Bronchus fibroblast of lung (primary cell): ENCODE data around the gene SYNGR3. TPM values are rescaled to one million over a fixed set of nuclear protein-coding genes. Genes with fewer than 3 reads are reported as not detected.

Experiments
- total RNA-seq: library from RNA; depleted of rRNA; stranded (reverse); fragments of >200 nt; gene quantifications from 2 replicates; pipeline ENCODE4 v1.2.3, GENCODE V29; 2015

SYNGR3 gene
- total RNA-seq, result 4.2 and 8.4 TPM in 2 replicates

GRCh38 chr16:1989209-1990100 lies at the start of gene SYNGR3:
Gene SYNGR3 (plus strand): TSS chr16:1989970. CDS start chr16:1990103, 133 bp downstream.

GRCh38 chr16:1942810-1943726 lies 46.7 kb upstream of the SYNGR3 start, which contains the start of gene MSRB1:
Gene MSRB1 (minus strand): TSS chr16:1943199. CDS start chr16:1943156, 43 bp downstream.

GRCh38 chr16:1959269-1960039 lies 30.3 kb upstream of the SYNGR3 start, which contains the start of gene NDUFB10:
Gene NDUFB10 (plus strand): TSS chr16:1959538. CDS start chr16:1959625, 87 bp downstream.

GRCh38 chr16:1964506-1965395 lies 25.0 kb upstream of the SYNGR3 start, which contains the start of gene RPS2:
Gene RPS2 (minus strand): TSS chr16:1964826. CDS start chr16:1964625, 201 bp downstream.

GRCh38 chr16:1966460-1966859 lies 23.3 kb upstream of the SYNGR3 start, which contains the start of gene RNF151:
Gene RNF151 (plus strand): TSS chr16:1966856. CDS start chr16:1966882, 26 bp downstream.

GRCh38 chr16:1971796-1972489 lies 17.8 kb upstream of the SYNGR3 start, which contains the start of gene TBL3:
Gene TBL3 (plus strand): TSS chr16:1972053. CDS start chr16:1972165, 112 bp downstream.

GRCh38 chr16:1981398-1981836 lies 8.4 kb upstream of the SYNGR3 start, which contains the start of gene NOXO1:
Gene NOXO1 (minus strand): TSS chr16:1981469. CDS start chr16:1981179, 290 bp downstream.

GRCh38 chr16:1983544-1984346 lies 6.0 kb upstream of the SYNGR3 start, which contains the start of gene GFER:
Gene GFER (plus strand): TSS chr16:1984193. CDS start chr16:1984219, 26 bp downstream.

GRCh38 chr16:2009791-2010510 lies 20.2 kb downstream of the SYNGR3 start, which contains the start of gene ZNF598:
Gene ZNF598 (minus strand): TSS chr16:2009821.

GRCh38 chr16:2019518-2019920 lies 29.7 kb downstream of the SYNGR3 start, which contains the start of gene NPW:
Gene NPW (plus strand): TSS chr16:2019785.

GRCh38 chr16:2026461-2027023 lies 36.8 kb downstream of the SYNGR3 start, which contains the start of gene NHERF2:
Gene NHERF2 (plus strand): TSS chr16:2026902. CDS start chr16:2027006, 104 bp downstream.

Other genes with a start within 250 kb of the SYNGR3 start
- gene NME3, start 218.4 kb upstream of the SYNGR3 start, total RNA-seq, result 73.6 and 90.8 TPM in 2 replicates
- gene EME2, start 217.2 kb upstream of the SYNGR3 start, total RNA-seq, result 2.4 and 2.5 TPM in 2 replicates
- gene MRPS34, start 216.8 kb upstream of the SYNGR3 start, total RNA-seq, result 155 TPM in 2 replicates
- gene SPSB3, start 207.4 kb upstream of the SYNGR3 start, total RNA-seq, result 31.8 and 35.5 TPM in 2 replicates
- 111 and 116 TPM in 2 replicates for gene NUBP2, start 207.0 kb upstream of the SYNGR3 start, total RNA-seq
- 0.30 TPM in 1 of 2 replicates, not detected in the other for gene IGFALS, start 196.3 kb upstream of the SYNGR3 start, total RNA-seq
- 62.4 and 71.3 TPM in 2 replicates for gene HAGH, start 163.1 kb upstream of the SYNGR3 start, total RNA-seq
- 33.6 and 52.6 TPM in 2 replicates for gene FAHD1, start 162.8 kb upstream of the SYNGR3 start, total RNA-seq
- gene MEIOB, start 117.8 kb upstream of the SYNGR3 start, total RNA-seq, result 0.30 TPM in 1 of 2 replicates, not detected in the other
- not detected in 2 replicates for gene HS3ST6, start 71.6 kb upstream of the SYNGR3 start, total RNA-seq
- gene MSRB1, start 46.8 kb upstream of the SYNGR3 start, total RNA-seq, result 9.8 and 12.0 TPM in 2 replicates
- gene RPL3L, start 35.3 kb upstream of the SYNGR3 start, total RNA-seq, result not detected in 2 replicates
- 323 and 367 TPM in 2 replicates for gene NDUFB10, start 30.4 kb upstream of the SYNGR3 start, total RNA-seq
- gene RPS2, start 25.1 kb upstream of the SYNGR3 start, total RNA-seq, result 4,271 and 4,630 TPM in 2 replicates
- gene RNF151, start 23.1 kb upstream of the SYNGR3 start, total RNA-seq, result not detected in 2 replicates
- 94.1 and 97.0 TPM in 2 replicates for gene TBL3, start 17.9 kb upstream of the SYNGR3 start, total RNA-seq
- gene NOXO1, start 8.5 kb upstream of the SYNGR3 start, total RNA-seq, result not detected in 2 replicates
- 21.1 and 43.7 TPM in 2 replicates for gene GFER, start 5.8 kb upstream of the SYNGR3 start, total RNA-seq
- 44.0 and 45.6 TPM in 2 replicates for gene ZNF598, start 19.9 kb downstream of the SYNGR3 start, total RNA-seq
- gene NPW, start 29.8 kb downstream of the SYNGR3 start, total RNA-seq, result 1.6 and 1.8 TPM in 2 replicates
- 47.4 and 58.7 TPM in 2 replicates for gene NHERF2, start 36.9 kb downstream of the SYNGR3 start, total RNA-seq
- gene NTHL1, start 57.9 kb downstream of the SYNGR3 start, total RNA-seq, result 49.2 and 53.0 TPM in 2 replicates
- gene TSC2, start 58.0 kb downstream of the SYNGR3 start, total RNA-seq, result 36.0 and 55.9 TPM in 2 replicates
- 74.8 and 88.1 TPM in 2 replicates for gene PKD1, start 145.9 kb downstream of the SYNGR3 start, total RNA-seq
- 1.5 and 3.3 TPM in 2 replicates for gene RAB26, start 158.7 kb downstream of the SYNGR3 start, total RNA-seq
- gene TRAF7, start 165.8 kb downstream of the SYNGR3 start, total RNA-seq, result 54.0 and 62.0 TPM in 2 replicates
- gene CASKIN1, start 206.6 kb downstream of the SYNGR3 start, total RNA-seq, result under 0.01 TPM in 1 of 2 replicates, not detected in the other
- gene MLST8, start 215.5 kb downstream of the SYNGR3 start, total RNA-seq, result 80.4 and 86.6 TPM in 2 replicates
- 1.3 and 2.7 TPM in 2 replicates for gene BRICD5, start 220.9 kb downstream of the SYNGR3 start, total RNA-seq
- 24.5 and 27.1 TPM in 2 replicates for gene PGP, start 224.9 kb downstream of the SYNGR3 start, total RNA-seq
- 22.9 and 25.2 TPM in 2 replicates for gene E4F1, start 233.6 kb downstream of the SYNGR3 start, total RNA-seq
- 0.15 and 1.0 TPM in 2 replicates for gene DNASE1L2, start 246.5 kb downstream of the SYNGR3 start, total RNA-seq